ENCODE measurements around the gene RASAL3.

Gene RASAL3

DNA sequence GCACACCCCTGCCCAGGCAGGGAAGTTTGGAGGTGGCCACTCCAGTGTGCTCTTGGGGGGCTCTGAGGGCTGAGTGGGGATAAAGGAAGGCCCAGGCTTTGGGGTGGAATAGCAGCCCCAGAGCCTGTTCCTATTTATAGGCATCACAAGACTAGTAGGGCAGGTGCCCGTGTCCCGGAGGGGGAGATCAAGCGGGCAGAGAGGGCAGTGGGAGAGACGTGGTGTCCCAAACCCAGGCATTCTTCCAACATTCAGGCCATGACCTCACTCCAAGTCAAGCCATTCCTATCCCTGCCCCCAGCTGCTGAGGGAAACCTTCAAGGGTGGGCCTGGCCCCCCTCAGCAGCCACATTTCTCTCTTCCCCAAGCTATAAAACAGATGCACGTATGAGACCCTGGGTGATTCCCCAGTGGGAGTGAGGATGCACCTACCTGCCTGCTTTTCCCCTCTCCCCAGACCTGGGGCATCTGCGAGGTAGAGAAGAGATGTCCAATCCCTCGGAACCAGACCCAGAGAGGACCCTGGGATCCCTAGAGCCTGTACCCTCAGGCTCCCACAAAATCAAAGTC lies 18.5 kb downstream of the RASAL3 start:
- Histone ChIP-seq H3K9me3 (ENCODE audit: control insufficient read depth, insufficient read depth, low read length) (no peaks in the 10 kb centered on the region), H3K27me3 (ENCODE audit: control insufficient read depth, insufficient read depth, low read length) (no peaks in the 10 kb centered on the region), H3K36me3 (ENCODE audit: control insufficient read depth, insufficient read depth, low read length) (no peaks in the 10 kb centered on the region), H3K27ac (ENCODE audit: low read depth, low read length) (no peak overlapping the region), H3K4me3 (ENCODE audit: low read depth, low read length) (no peak overlapping the region), H3K9ac (ENCODE audit: low read depth, low read length) (no peak overlapping the region), H3K4me1 (ENCODE audit: control insufficient read depth, insufficient read depth, low read length) (0 out of 2 replicates have a peak, but pooled peaks cover 7% of the 10 kb centered on the region)

- H3K4me1 ChIP-seq (ENCODE audit: control insufficient read depth, insufficient read depth, low read length) = 0 out of 2 replicates have a peak, but pooled peaks cover 6% of the 10 kb centered on the region
- H3K9ac ChIP-seq (ENCODE audit: low read depth, low read length) = no peak overlapping the region
- H3K36me3 ChIP-seq (ENCODE audit: control insufficient read depth, insufficient read depth, low read length) = no peaks in the 10 kb centered on the region
- no peak overlapping the region for H3K27ac ChIP-seq (ENCODE audit: low read depth, low read length)
- no peaks in the 10 kb centered on the region for H3K27me3 ChIP-seq (ENCODE audit: control insufficient read depth, insufficient read depth, low read length)
- H3K9me3 ChIP-seq (ENCODE audit: control insufficient read depth, insufficient read depth, low read length) = no peaks in the 10 kb centered on the region
- H3K4me3 ChIP-seq (ENCODE audit: low read depth, low read length) = no peak overlapping the region
Measured at GRCh38 chr19:15445227-15445605, 19.1 kb downstream of the RASAL3 start.

DNA sequence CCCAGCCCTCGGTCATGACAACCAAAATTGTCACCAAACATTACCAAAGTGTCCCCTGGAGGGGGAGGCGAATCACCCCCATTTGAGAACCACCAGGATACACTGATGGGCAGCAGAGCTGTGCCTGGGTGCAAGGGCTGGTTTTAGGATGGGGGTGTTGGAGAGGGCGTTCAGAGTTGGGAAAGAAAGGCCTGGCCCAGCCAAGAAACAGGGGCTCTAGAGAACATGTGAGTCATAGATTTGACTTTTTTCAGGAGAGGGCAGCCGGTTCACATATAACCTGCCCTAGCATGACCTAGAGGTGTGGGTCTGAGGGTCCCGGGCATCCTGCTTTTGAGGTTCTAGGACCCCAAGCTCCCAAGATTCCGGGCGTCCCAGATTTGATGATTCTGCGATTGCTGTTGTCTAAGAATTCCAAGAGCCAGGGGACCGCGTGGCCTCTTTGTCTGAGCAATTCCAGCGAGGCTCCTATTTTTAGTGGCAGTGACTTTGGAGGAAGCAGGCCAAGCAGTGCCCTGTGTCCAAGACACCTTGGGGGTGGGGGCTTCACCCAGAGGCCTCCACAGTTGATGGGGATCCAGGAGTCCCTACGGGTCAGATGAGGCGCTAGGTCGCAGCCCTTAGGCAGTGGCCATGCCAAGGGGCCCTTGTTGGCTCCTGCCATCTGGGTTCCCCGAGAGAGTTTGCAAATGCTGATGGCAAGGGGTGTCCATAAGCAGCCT lies 19.7 kb downstream of the RASAL3 start:
- 0 out of 2 replicates have a peak, but pooled peaks cover 5% of the 10 kb centered on the region for H3K4me1 ChIP-seq (ENCODE audit: control insufficient read depth, insufficient read depth, low read length)
- H3K9ac ChIP-seq (ENCODE audit: low read depth, low read length) = no peak overlapping the region
- H3K36me3 ChIP-seq (ENCODE audit: control insufficient read depth, insufficient read depth, low read length) = no peaks in the 10 kb centered on the region
- H3K9me3 ChIP-seq (ENCODE audit: control insufficient read depth, insufficient read depth, low read length) = no peaks in the 10 kb centered on the region
- no peaks in the 10 kb centered on the region for H3K27me3 ChIP-seq (ENCODE audit: control insufficient read depth, insufficient read depth, low read length)
- no peak overlapping the region for H3K4me3 ChIP-seq (ENCODE audit: low read depth, low read length)
- no peak overlapping the region for H3K27ac ChIP-seq (ENCODE audit: low read depth, low read length)

- H3K4me3 ChIP-seq (ENCODE audit: low read depth, low read length) = no peak overlapping the region
- no peak overlapping the region for H3K9ac ChIP-seq (ENCODE audit: low read depth, low read length)
- H3K27ac ChIP-seq (ENCODE audit: low read depth, low read length) = no peak overlapping the region
- no peaks in the 10 kb centered on the region for H3K27me3 ChIP-seq (ENCODE audit: control insufficient read depth, insufficient read depth, low read length)
- no peaks in the 10 kb centered on the region for H3K9me3 ChIP-seq (ENCODE audit: control insufficient read depth, insufficient read depth, low read length)
- H3K4me1 ChIP-seq (ENCODE audit: control insufficient read depth, insufficient read depth, low read length) = 0 out of 2 replicates have a peak, but pooled peaks cover 4% of the 10 kb centered on the region
- H3K36me3 ChIP-seq (ENCODE audit: control insufficient read depth, insufficient read depth, low read length) = no peaks in the 10 kb centered on the region
Measured at GRCh38 chr19:15443838-15444237, 20.5 kb downstream of the RASAL3 start.

DNA sequence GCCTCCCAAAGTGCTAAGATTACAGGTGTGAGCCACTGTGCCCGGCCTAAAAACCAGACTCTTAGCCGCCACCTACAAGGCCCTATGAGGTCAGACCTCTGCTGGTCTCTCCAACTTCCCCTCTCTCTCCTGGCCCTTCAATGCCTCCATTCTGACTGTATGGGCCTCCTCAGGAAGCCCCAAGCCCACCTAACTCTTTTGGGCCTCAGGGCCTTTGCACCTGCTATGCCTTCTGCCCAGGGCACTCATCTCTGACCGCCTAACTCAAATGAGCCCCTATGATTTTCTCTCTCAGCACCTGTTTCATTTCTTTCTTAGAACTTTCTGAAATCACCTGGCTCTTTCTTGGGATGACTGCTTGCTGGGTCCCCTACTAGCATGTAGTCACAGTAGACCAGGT lies 21.0 kb downstream of the RASAL3 start:
- H3K9ac ChIP-seq (ENCODE audit: low read depth, low read length) = no peak overlapping the region

DNA sequence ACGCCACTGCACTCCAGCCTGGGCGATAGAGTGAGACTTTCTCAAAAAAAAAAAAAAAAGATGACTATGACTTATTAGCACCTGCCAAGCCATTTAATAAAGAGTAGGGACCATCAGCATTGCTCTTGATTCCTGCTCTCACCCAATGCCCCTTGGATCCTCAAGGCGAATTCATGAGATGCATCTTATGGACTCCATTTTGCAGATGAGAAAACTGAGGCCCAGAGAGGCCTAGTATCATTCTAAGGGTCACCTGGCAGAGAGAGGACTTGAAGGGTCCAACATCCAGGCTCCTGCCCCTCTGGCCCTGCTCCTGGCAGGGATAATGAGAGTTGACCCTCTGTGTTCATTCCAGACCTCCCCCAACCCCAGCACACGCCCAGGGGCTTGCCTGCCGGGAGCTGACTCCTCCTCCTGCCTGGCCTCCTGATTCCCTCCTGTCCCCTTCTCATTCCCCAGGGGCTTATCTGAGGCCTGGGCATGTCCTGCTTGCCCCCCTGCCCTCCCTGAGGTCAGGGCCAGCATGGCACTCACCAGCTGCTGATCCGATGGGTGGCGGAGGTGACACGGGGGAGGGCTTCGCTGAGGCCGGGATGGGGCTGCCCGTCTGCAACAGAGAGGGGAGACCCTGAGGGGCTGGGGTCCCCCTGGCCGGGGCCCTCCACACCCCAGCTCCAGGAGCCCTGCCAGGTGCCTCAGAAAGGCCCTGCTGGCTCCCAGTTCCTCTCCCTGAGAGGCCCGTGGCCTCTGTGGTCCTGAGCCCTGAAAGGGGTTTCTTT lies 22.0 kb downstream of the RASAL3 start:
- H3K4me3 ChIP-seq (ENCODE audit: low read depth, low read length) = no peak overlapping the region
- H3K9me3 ChIP-seq (ENCODE audit: control insufficient read depth, insufficient read depth, low read length) = no peaks in the 10 kb centered on the region
- H3K27me3 ChIP-seq (ENCODE audit: control insufficient read depth, insufficient read depth, low read length) = no peaks in the 10 kb centered on the region
- no peak overlapping the region for H3K27ac ChIP-seq (ENCODE audit: low read depth, low read length)
- no peaks in the 10 kb centered on the region for H3K36me3 ChIP-seq (ENCODE audit: control insufficient read depth, insufficient read depth, low read length)
- no peak overlapping the region for H3K9ac ChIP-seq (ENCODE audit: low read depth, low read length)
- no peaks in the 10 kb centered on the region for H3K4me1 ChIP-seq (ENCODE audit: control insufficient read depth, insufficient read depth, low read length)

More for the DNA sequence above, 21.0 kb downstream of the RASAL3 start:
- Histone ChIP-seq H3K4me3 (ENCODE audit: low read depth, low read length) (no peak overlapping the region), H3K27me3 (ENCODE audit: control insufficient read depth, insufficient read depth, low read length) (no peaks in the 10 kb centered on the region), H3K27ac (ENCODE audit: low read depth, low read length) (no peak overlapping the region), H3K9me3 (ENCODE audit: control insufficient read depth, insufficient read depth, low read length) (no peaks in the 10 kb centered on the region), H3K4me1 (ENCODE audit: control insufficient read depth, insufficient read depth, low read length) (no peaks in the 10 kb centered on the region), H3K36me3 (ENCODE audit: control insufficient read depth, insufficient read depth, low read length) (no peaks in the 10 kb centered on the region)

GRCh38 chr19:15441317-15441716 lies 23.0 kb downstream of the RASAL3 start:
- Histone ChIP-seq H3K36me3 (ENCODE audit: control insufficient read depth, insufficient read depth, low read length) (no peaks in the 10 kb centered on the region), H3K9me3 (ENCODE audit: control insufficient read depth, insufficient read depth, low read length) (no peaks in the 10 kb centered on the region), H3K9ac (ENCODE audit: low read depth, low read length) (no peak overlapping the region), H3K4me3 (ENCODE audit: low read depth, low read length) (no peak overlapping the region), H3K27me3 (ENCODE audit: control insufficient read depth, insufficient read depth, low read length) (no peaks in the 10 kb centered on the region), H3K4me1 (ENCODE audit: control insufficient read depth, insufficient read depth, low read length) (no peaks in the 10 kb centered on the region), H3K27ac (ENCODE audit: low read depth, low read length) (no peak overlapping the region)

DNA sequence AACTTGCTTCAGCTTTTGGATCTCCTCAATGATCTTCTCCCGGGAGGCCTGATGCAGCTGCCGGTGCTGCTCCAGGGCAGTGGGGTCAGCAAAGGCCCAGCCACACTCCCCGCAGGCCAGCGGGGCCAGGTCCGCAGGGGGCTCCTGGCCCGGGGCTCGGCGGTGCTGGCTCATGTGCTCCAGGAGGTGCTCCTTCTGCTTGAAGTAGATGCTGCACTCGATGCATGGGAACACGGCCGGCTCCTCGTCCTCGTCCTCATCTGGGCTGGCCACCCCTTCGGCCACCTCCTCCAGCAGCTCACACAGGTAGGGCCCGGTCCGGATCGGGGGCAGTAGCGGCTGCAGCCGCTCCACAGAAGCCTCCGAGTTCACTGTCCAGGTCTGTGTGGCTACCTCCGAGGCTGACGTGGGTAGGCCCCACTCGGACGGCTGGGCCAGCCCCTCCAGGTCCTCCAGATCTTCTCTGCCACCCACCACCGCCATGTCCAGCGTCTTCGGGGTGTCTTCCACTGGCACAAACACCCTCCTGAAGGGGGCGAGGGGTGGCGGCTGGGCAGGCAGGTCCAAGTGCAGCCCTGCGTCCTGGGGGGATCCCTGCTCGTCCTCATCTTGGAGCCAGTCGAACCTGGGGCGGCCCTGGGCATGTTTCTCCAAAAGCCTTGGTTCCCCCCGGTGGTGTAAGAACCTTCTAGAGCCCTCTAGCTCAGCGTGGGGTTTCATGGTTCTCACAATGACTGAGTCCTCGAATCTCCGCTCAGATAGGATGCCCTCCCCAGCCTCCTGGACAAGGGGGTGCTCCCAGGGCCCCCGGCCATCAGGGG lies 24.3 kb downstream of the RASAL3 start:
- Histone ChIP-seq H3K4me3 (ENCODE audit: low read depth, low read length) (no peak overlapping the region), H3K36me3 (ENCODE audit: control insufficient read depth, insufficient read depth, low read length) (no peaks in the 10 kb centered on the region), H3K27me3 (ENCODE audit: control insufficient read depth, insufficient read depth, low read length) (no peaks in the 10 kb centered on the region), H3K9ac (ENCODE audit: low read depth, low read length) (no peak overlapping the region), H3K4me1 (ENCODE audit: control insufficient read depth, insufficient read depth, low read length) (no peaks in the 10 kb centered on the region), H3K9me3 (ENCODE audit: control insufficient read depth, insufficient read depth, low read length) (no peaks in the 10 kb centered on the region), H3K27ac (ENCODE audit: low read depth, low read length) (no peak overlapping the region)

GRCh38 chr19:15439078-15439799 lies 25.1 kb downstream of the RASAL3 start:
- no peaks in the 10 kb centered on the region for H3K27me3 ChIP-seq (ENCODE audit: control insufficient read depth, insufficient read depth, low read length)
- H3K4me1 ChIP-seq (ENCODE audit: control insufficient read depth, insufficient read depth, low read length) = no peaks in the 10 kb centered on the region
- no peaks in the 10 kb centered on the region for H3K36me3 ChIP-seq (ENCODE audit: control insufficient read depth, insufficient read depth, low read length)
- no peak overlapping the region for H3K4me3 ChIP-seq (ENCODE audit: low read depth, low read length)
- H3K27ac ChIP-seq (ENCODE audit: low read depth, low read length) = no peak overlapping the region
- no peaks in the 10 kb centered on the region for H3K9me3 ChIP-seq (ENCODE audit: control insufficient read depth, insufficient read depth, low read length)
- H3K9ac ChIP-seq (ENCODE audit: low read depth, low read length) = no peak overlapping the region

DNA sequence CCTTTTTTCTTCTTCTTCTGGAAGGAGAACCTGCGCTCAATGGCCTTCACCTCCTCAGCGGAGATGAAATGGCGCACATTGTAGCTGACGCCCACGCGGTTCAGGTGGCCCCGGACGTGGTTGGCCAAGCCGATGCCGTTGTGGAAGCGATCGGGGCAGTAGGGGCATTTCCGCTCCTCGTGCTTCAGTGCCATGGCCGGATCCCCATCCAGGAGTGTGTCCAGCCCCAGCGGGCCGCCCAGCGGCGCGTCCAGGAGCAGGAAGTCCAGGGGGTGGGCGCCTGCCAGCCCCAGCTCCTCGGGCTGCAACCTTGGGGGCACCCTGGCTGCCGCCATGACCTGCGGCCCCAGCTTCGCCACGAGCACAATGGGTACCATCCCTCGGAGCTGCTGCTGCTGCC lies 25.8 kb downstream of the RASAL3 start:
- H3K9ac ChIP-seq (ENCODE audit: low read depth, low read length) = no peak overlapping the region
- H3K9me3 ChIP-seq (ENCODE audit: control insufficient read depth, insufficient read depth, low read length) = no peaks in the 10 kb centered on the region
- no peaks in the 10 kb centered on the region for H3K36me3 ChIP-seq (ENCODE audit: control insufficient read depth, insufficient read depth, low read length)
- peaks cover 2% of the 10 kb centered on the region for H3K4me1 ChIP-seq (ENCODE audit: control insufficient read depth, insufficient read depth, low read length)
- no peaks in the 10 kb centered on the region for H3K27me3 ChIP-seq (ENCODE audit: control insufficient read depth, insufficient read depth, low read length)
- H3K27ac ChIP-seq (ENCODE audit: low read depth, low read length) = no peak overlapping the region
- no peak overlapping the region for H3K4me3 ChIP-seq (ENCODE audit: low read depth, low read length)
